Measurements from ENCODE around the gene TRIM2. TPM values are rescaled to one million over a fixed set of nuclear protein-coding genes. Genes with fewer than 3 reads are reported as not detected.

Gene TRIM2
- total RNA-seq, 2 donors from 2014 or later, result 0.32 to 4.4 TPM

Other genes starting within 250 kb of the TRIM2 start
- gene MND1, start 140.2 kb downstream of the TRIM2 start, total RNA-seq, result 10 to 100 TPM; 27.9 to 31.1 TPM